Smooth muscle cell (in vitro differentiated cells): ENCODE data around the gene MS4A18. TPM values are rescaled to one million over a fixed set of nuclear protein-coding genes. Genes with fewer than 3 reads are reported as not detected.
"Not testable (repeated sequence)": the region's sequence is repeated elsewhere in the genome, so short reads cannot be mapped to it uniquely, and the experiment has no call there.

Experiments used
- DNase-seq: peaks from one replicate; lab custom pipeline; 2025; ENCODE audit not compliant: unreplicated experiment; lab: John Stamatoyannopoulos, UW
- H2AFZ ChIP-seq: fragments of 200-600 bp; sonication (generic); 2 replicates; pipeline ENCODE4 v1.6.0; 2016; ENCODE audit warnings: antibody characterized with exemption, low read depth, mild to moderate bottlenecking
- H3F3A ChIP-seq: fragments of 200-600 bp; sonication (generic); 2 replicates; pipeline ENCODE4 v1.6.0; 2017; ENCODE audit warnings: antibody characterized with exemption, low read depth
- H3K27ac ChIP-seq: fragments of 200-600 bp; sonication (generic); 2 replicates; pipeline ENCODE4 v1.5.1; 2016; ENCODE audit warnings: low read depth, mild to moderate bottlenecking
- H3K27me3 ChIP-seq: fragments of 200-600 bp; sonication (generic); 2 replicates; pipeline ENCODE4 v1.6.1; 2016; ENCODE audit warnings: low read depth, mild to moderate bottlenecking
- H3K36me3 ChIP-seq: fragments of 200-600 bp; sonication (generic); 2 replicates; pipeline ENCODE4 v1.5.1; 2016; ENCODE audit warnings: low read depth
- H3K4me1 ChIP-seq: fragments of 200-600 bp; sonication (generic); 2 replicates; pipeline ENCODE4 v1.5.1; 2016; ENCODE audit warnings: low read depth
- H3K4me2 ChIP-seq: fragments of 200-600 bp; sonication (generic); 2 replicates; pipeline ENCODE4 v1.6.0; 2016; ENCODE audit warnings: mild to moderate bottlenecking
- H3K4me3 ChIP-seq: fragments of 200-600 bp; sonication (generic); 2 replicates; pipeline ENCODE4 v1.5.1; 2016; ENCODE audit warnings: mild to moderate bottlenecking
- H3K79me2 ChIP-seq: fragments of 200-600 bp; sonication (generic); 2 replicates; pipeline ENCODE4 v1.6.0; 2016; ENCODE audit warnings: low read depth, mild to moderate bottlenecking
- H3K9ac ChIP-seq: fragments of 200-600 bp; sonication (generic); 2 replicates; pipeline ENCODE4 v1.6.0; 2016; ENCODE audit warnings: low read depth
- H3K9me3 ChIP-seq: fragments of 200-600 bp; sonication (generic); replicated peaks from 2 replicates; pipeline ENCODE4 v1.5.1; 2016; ENCODE audit warnings: low read depth
- H4K20me1 ChIP-seq: fragments of 200-600 bp; sonication (generic); 2 replicates; pipeline ENCODE4 v1.6.0; 2016; ENCODE audit warnings: low read depth
- CTCF ChIP-seq: fragments of 200-600 bp; sonication (generic); IDR thresholded peaks from 2 replicates; pipeline ENCODE4 v1.5.1; 2017; ENCODE audit warnings: borderline replicate concordance, mild to moderate bottlenecking, antibody characterized with exemption; ENCODE audit not compliant: insufficient read depth, poor library complexity, severe bottlenecking
- WGBS: methylation state at CpG from one replicate; pipeline ENCODE4 v1.1.7; 2016; ENCODE audit warnings: low lambda C conversion rate; 5-methylcytosine and 5-hydroxymethylcytosine counted together
- polyA plus RNA-seq: library from polyadenylated mRNA; unstranded; fragments of >200 nt; fragmentation: Nextera tagmentation; extraction: Ambion mirVana; gene quantifications from 2 replicates; pipeline ENCODE4 v1.2.1, GENCODE V29; 2016
- total RNA-seq: library from RNA; depleted of rRNA; stranded (reverse); fragments of >200 nt; gene quantifications from 2 replicates; pipeline ENCODE4 v1.2.3, GENCODE V29; 2014

The MS4A18 gene
- total and polyA plus RNA-seq, 2 experiments from 2014 or later = not detected

DNA sequence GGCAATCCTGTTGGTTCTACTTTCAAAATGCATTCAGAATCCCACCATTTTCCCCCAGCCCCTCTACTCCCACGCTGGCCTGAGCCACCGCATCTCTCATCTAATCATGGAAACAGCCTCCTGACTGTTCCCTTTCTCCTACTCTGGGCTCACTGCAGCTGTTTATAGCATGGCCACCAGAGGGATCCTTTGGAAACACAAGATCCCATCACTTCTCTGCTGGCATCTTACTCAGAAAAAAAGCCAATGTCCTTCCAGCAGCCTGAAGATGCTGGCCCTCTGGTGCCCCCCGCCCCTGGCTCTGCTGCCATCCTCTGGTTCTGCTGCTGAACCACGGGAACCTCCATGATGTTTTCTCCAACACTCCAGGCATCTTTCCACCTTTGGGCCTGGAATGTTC, 14.0 kb upstream of the MS4A18 start:
- WGBS = 51% methylated on average over 4 of the region's 4 CpGs
- Histone ChIP-seq H3K4me1 (no peaks in the 10 kb centered on the region), H3F3A (no peaks in the 10 kb centered on the region), H3K4me2 (no peak overlapping the region), H3K36me3 (no peaks in the 10 kb centered on the region), H3K9ac (no peak overlapping the region), H4K20me1 (no peaks in the 10 kb centered on the region), H3K79me2 (no peaks in the 10 kb centered on the region), H3K4me3 (no peak overlapping the region), H2AFZ (no peak overlapping the region), H3K9me3 (no peaks in the 10 kb centered on the region), H3K27ac (no peak overlapping the region), H3K27me3 (no peaks in the 10 kb centered on the region)
- DNase-seq = no peak
- no peak for TF ChIP-seq CTCF

DNA sequence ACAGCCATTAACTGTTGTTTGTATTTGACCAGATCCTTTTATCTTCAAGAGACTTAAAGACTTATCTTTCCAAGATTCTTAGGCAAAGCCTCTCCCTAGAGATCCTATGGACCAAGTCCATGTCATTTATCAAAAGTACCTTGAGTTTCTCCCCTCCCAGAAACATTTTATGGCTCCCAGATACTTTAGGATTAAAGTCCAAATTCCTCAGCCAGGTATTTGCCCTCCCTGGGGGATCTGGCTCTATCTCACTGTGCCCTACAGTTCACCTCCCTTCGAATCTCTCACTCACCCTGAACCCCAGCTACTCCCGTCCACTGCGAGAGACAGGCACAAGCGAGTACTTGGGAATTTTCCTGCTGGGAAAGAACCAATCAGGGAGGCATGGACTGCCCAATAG, 13.2 kb upstream of the MS4A18 start:
- Histone ChIP-seq H3F3A (no peaks in the 10 kb centered on the region), H3K27me3 (no peaks in the 10 kb centered on the region), H3K4me2 (no peak overlapping the region), H3K27ac (no peak overlapping the region), H4K20me1 (no peaks in the 10 kb centered on the region), H3K36me3 (no peaks in the 10 kb centered on the region), H3K4me3 (no peak overlapping the region), H2AFZ (no peak overlapping the region), H3K79me2 (no peaks in the 10 kb centered on the region), H3K4me1 (no peaks in the 10 kb centered on the region), H3K9me3 (no peaks in the 10 kb centered on the region), H3K9ac (no peak overlapping the region)
- 78% methylated on average over 4 of the region's 4 CpGs for WGBS
- no peak for TF ChIP-seq CTCF
- DNase-seq = no peak

DNA sequence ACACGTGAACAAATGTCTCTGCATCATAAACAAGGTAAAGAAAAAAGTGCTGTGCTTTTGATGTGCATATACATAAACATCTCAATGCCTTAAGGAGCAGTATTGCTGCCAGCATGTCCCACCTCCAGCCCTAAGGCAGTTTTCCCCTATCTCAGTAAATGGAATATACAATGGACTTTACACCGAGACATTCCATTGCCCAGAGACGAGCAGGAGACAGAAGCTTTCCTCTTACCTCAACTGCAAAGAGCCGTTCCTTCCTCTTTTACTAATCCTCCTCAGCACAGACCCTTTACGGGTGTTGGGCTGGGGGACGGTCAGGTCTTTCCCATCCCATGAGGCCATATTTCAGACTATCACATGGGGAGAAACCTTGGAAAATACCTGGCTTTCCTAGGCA, 11.1 kb upstream of the MS4A18 start:
- H3K4me3 ChIP-seq, H3K4me1 ChIP-seq, H3K9me3 ChIP-seq, H3K9ac ChIP-seq, DNase-seq, H4K20me1 ChIP-seq, H3K4me2 ChIP-seq, H3K36me3 ChIP-seq, H3K27ac ChIP-seq, H3K79me2 ChIP-seq, H3K27me3 ChIP-seq, H3F3A ChIP-seq, H2AFZ ChIP-seq: not testable (repeated sequence)
- WGBS = 68% methylated on average over 6 of the region's 6 CpGs

- H3K9me3 ChIP-seq = no peaks in the 10 kb centered on the region
- WGBS = 83% methylated on average over 5 of the region's 5 CpGs
- H3K4me3 ChIP-seq = no peak overlapping the region
- H3K4me2 ChIP-seq = no peak overlapping the region
- H3K27ac ChIP-seq = no peak overlapping the region
- no peak for TF ChIP-seq CTCF
- no peaks in the 10 kb centered on the region for H3F3A ChIP-seq
- no peak for DNase-seq
- no peak overlapping the region for H3K9ac ChIP-seq
- H3K79me2 ChIP-seq = no peaks in the 10 kb centered on the region
- H3K27me3 ChIP-seq = no peaks in the 10 kb centered on the region
- H3K36me3 ChIP-seq = no peaks in the 10 kb centered on the region
- H3K4me1 ChIP-seq = no peaks in the 10 kb centered on the region
- H2AFZ ChIP-seq = no peak overlapping the region
- H4K20me1 ChIP-seq = no peaks in the 10 kb centered on the region
These were observed 6.6 kb upstream of the MS4A18 start for GRCh38 chr11:60717956-60718355.
